ENCODE results near the gene ZNF691.
"Not testable (repeated sequence)": the region's sequence is repeated elsewhere in the genome, so short reads cannot be mapped to it uniquely, and the experiment has no call there.

The ZNF691 gene, protein sequence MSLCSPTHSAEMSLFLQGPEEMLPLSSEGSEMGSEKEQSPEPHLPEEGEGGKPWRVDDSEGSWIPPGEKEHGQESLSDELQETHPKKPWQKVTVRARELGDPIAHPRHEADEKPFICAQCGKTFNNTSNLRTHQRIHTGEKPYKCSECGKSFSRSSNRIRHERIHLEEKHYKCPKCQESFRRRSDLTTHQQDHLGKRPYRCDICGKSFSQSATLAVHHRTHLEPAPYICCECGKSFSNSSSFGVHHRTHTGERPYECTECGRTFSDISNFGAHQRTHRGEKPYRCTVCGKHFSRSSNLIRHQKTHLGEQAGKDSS
- total RNA-seq: 1.8 to 7.8 (median 4.6) reads per million in 4 donors

DNA sequence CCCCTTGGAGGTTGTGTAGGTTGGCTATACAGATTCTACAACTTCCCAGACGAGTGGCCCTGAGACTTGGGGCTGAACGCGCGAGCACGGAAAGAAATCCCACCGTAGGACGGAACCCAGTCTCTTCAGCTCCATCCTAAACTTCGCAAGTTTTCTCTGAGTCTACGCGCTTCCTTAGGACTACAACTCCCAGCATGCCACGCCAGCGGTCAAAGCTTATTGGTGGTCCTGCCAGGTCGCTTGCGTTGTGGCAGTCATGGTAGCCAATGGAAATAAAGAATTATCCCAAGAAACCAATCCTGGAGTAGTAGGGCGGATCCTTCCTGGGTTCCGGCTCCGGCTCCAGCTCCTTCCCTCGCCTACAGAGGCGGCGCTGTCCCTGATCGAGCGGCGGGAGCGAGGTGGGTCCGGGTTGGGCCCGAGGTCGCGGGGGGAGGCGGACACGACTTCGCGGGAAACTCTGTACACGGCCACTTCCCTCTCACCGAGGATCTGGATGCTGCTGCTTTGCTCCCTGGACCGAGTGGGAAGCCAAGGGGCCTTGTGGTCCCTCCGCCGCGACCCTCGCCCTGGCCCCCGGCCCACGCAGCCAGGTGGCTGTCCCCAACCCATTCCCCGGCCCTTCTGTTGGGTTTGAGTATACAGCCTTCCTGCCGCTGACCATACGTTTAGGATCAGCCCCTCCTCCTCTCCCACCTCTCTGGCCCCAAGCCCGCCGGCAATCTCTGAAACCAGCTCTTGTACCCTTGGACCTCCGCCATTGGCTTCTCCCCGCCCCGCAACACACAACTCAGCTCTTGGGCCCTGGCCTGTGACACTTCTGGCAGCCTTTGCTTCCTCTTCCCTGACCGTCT, at the start of gene ZNF691:
Gene ZNF691, plus strand, starts transcription at position 357 of the 854 bp plus-strand sequence. CDS start 3,046 bp downstream, outside the sequence.
- peak; percentile 76 to 96 (median 84) for DNase-seq

DNA sequence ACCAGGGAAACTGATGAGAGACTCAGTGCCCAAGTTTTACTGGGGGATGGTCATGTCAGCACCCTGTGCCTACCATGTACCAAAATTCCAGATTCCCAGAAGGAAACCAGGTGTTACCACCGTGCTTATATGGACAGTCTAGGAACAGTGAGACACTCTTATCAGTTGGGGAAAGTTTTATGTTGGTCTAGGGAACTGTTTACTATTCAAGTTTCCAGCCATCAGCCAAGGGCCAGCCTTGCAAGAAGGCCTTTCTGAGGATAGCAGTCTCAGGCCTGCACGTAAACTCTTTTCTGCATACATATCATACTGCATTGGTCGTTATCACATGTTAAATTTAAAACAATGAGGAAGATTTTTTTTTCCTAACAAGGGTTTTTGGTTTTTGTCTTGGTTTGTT, 49.0 kb upstream of the ZNF691 start:
- no peak for DNase-seq

DNA sequence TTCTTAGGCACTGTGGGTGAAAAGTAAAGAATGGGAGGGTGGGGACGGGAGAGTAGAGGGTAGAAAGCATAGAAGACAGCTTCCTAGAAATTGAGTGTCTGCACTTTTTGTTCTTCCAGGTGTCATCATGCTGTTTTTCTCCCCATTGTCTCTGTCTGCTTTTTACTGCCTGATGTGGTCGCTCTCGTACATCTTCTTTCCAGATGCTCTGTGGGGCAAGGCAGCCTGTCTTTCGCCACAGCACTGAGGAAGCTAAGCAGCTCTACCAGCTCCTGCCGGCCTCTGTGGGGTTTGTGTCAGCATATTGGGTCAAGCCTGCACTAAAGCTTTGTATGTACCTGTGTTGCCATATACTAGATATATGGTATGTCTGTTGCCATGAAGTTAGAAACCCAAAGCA, 48.4 kb upstream of the ZNF691 start:
- no peak for DNase-seq

DNA sequence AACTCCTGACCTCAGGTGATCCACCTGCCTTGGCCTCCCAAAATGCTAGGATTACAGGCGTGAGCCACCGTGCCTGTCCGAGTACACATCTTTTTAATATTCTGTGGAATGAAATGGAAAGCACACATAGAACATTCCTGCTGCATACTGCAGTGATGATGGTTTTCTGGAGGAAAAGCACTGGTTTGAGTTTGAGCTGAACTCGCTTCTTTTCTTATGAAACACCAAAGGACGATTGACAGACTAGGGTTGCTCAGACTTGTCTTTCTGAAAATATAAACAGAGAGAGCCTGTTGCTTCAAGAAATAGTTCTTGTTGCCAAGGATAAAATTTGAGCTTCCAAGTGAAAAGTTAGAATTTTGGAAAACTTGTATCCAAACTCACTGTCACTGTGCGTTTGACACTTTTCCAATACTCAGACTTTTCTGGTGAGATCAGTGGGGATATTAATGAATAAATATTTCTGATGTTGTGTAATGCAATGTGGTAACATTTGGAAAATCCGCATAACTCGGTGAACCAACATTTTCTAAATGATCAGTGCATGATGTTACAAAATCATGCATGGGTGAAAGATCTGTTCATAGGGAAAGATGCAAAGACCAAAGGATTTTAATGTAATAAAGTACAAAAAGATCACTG, 44.5 kb upstream of the ZNF691 start:
- no peak for DNase-seq

DNA sequence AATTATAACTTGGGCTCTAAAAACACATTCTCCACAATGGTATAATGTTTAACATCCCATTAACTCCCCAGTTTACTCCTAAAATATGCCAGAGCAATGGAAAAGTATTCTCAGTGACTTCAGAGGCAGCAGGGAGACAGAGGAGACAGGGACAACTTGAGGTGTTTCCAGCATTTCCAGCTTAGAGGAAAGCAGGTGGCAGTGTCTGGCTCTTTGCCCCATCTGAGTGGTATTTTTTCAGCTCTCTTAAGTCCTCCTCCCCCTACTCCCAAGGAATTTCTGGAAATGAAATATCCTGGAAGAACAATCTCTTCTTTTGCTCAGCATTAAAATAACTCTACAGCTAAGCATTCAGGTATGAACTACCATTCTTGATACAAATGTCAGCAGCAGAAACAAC, 40.2 kb upstream of the ZNF691 start:
- DNase-seq: no peak

DNA sequence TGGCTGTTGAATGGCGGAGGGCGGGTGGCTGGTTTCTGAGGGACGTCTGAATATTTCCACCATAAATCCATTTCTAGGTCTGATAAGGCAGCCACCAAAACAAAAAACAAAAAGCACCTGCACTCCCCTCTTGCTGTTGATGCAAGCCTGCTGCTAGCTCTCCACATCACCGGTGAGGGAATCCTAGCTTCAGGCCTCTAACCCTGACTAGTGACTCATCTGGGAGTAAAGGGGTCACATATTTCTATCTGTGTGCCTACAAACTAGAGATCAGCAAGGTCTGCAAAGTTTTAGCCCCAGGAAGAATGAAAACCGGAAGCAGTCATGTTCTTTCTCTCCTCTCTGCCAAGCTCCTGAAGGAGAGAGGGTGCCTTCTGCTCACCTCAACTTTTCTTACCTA, 39.8 kb upstream of the ZNF691 start:
- DNase-seq: no peak

DNA sequence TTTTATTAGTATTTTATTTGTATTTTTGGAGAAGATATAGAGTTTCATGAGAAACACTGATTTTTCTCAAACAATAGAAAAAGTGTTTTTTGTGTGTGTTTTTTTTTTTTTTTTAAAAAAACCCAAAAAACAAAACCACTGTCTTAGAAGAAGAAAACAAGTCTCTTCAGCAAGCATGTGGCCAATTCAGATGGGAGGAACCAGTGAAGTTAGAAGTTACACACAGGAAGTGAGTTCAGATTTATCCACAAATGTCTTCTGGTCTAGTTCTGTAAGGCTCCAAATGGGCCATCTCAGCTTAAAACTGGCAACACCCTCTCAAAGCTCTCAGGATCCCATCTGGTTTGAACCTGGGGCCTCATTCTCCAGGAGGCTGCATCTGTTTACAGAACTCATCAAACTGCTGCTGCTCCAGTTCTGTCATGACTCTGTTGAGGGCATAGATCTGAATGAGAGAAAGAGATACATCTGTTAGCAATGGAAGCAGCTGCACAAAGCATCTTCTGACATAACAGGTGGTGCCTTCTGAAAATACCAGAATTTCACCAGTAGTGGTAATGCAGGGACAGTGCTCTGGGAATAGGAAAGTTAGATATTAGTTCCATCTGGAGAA, 39.3 kb upstream of the ZNF691 start:
- no peak for DNase-seq

DNA sequence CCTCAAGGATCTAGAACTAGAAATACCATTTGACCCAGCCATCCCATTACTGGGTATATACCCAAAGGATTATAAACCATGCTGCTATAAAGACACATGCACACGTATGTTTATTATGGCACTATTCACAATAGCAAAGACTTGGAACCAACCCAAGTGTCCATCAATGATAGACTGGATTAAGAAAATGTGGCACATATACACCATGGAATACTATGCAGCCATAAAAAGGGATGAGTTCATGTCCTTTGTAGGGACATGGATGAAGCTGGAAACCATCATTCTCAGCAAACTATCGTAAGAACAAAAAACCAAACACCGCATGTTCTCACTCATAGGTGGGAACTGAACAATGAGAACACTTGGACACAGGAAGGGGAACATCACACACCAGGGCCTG, 31.6 kb upstream of the ZNF691 start:
- not testable (repeated sequence) for DNase-seq

DNA sequence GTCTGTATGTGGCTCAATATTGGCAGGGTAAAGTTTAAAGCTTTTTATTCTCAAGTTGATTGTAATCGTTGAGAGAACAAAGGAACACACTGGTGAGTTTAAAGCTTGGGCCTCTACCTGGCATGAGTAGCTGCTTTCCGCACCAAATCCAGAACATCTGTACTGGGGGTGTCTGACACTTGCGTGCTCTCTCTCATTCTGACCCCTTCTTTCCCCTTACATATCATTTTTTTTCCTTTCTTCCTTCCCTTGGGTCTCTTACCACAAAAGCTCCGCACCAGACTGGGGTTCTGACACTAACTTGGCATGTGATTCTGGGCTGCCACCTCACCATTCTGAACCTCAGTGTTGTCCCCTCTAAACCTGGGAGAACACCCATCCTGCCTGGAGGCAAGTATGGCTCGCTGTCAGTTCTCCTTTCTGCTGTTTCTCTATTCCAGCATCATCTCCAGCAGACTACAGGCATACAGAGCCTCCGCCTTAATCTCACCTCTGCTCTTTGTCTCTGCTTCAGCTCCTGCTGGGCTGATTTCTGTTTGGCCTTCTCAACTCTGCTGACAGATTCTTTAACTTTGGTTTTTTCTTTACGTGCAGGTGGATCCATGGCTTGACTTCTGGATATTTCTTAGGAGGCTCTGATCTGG, 30.4 kb upstream of the ZNF691 start:
- peak in 1 of 5 donors; percentile 2 for DNase-seq

DNA sequence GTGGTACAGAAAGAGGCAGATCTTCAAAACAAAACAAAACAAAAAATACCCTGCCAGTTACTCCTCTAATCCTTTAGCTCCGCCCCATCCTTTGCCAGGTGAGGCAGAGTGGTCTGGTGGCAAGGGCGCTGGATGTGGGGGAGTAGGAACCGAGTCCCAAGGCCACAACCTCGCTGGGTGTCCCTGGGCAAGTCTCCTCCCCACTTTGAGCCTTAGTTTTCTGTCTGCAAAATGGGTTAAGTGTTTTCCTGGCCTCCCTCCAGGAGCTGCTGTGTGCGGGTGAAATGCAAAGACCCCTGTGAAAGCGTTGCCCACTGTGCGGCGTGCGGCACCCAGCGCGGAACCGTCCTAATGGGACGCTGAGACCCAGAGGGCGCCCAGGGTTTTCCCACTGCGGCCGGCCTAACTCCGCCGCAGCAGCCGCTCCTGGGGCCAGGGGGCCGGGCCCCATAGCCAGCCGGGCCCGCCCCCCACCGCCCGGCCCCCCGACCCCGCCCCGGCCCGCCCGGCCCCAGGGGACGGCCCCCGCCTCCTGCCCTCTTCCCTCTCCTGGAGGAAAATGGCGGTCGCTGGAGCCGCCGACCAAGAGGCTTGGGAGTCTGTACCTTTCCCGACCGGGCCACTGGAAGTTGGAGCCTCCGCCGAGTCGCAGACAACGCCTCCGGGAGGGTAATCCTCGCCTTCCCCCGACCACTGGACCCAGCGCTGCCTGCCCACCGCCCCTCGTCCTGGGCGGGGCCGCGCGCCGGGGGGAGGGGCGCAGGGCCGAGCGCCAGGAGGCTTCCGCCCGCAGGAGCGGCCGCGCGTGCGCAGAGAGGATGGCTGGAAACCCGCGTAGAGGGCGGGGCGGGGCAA, 29.6 kb upstream of the ZNF691 start, which contains the start of the genes ERMAP and SVBP:
Gene ERMAP, plus strand, starts transcription at position 538 of the 855 bp plus-strand sequence. CDS start 13,327 bp downstream, outside the sequence.
Gene SVBP, minus strand, starts transcription at position 813 of the 855 bp plus-strand sequence. CDS start 853 bp downstream, outside the sequence.
- DNase-seq: peak; percentile 89 to 95 (median 90)

DNA sequence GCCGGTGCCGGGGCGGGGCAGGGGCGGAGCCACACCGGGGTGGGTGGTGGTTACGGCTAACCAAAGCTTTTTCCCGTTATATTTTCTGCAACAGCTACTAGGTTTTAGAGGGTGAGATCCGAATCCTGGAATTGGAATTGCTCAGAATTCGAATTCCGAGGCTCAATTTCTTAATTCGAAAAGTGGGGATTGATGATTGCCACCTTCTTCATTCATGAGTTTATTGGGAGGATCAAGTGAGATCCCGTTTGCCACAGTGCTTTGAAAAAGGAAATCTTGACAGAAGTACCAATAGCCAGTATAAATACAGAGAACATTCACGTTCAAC, 29.0 kb upstream of the ZNF691 start:
- DNase-seq: no peak

DNA sequence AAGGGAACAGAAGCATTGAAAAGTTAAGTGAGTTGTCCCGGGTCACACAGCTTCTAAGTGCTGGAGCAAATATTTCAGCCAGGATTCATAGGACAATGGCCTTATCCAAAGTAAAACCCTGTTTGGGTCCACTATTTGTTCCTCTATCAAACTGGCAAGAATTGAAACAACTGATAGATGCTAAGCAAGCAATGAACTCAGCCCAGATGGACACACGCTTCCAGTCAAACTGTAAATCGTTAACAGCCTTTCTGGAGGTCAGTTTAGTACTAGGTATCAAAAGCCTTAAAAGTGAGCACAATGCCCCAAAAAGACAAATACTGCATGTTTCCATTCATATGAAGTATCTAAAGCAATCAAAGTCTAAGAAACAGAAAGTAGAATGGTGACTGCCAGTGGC, 28.4 kb upstream of the ZNF691 start:
- DNase-seq: no peak

DNA sequence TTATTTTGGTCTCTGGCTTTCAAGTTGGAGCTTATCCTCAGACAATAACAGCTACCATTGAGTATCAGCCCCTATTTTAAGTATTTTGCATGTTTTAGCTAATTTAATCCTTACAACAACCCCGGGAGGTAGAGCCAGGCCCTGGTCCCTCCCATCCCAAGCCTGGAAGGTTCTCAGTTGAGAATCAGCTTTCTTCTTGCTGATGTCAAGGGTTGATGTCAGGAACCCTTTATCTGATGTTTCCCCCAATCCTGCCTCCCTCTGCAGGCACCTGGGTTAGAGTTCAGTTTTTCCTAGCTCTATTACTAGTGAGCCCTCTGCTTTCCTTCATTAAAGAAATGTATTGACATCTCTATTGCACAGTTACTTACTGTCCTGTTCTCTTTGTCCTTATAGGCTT, 25.6 kb upstream of the ZNF691 start:
- no peak for DNase-seq

DNA sequence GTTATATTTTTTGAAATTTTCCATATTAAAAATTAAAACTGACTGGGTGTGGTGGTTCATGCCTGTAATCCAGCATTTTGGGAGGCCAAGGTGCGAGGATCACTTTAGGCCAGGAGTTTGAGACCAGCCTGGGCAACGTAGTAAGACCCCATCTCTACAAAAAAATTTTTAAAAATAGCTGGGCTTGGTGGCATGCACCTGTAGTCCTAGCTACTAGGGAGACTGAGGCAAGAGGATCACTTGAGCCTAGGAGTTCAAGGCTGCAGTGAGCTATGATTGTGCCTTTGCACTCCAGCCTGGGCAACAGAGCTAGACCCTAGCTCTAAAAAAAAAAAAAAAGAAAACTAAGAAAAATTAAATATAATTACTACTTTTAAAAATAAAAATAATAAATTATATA, 24.7 kb upstream of the ZNF691 start:
- DNase-seq: no peak

DNA sequence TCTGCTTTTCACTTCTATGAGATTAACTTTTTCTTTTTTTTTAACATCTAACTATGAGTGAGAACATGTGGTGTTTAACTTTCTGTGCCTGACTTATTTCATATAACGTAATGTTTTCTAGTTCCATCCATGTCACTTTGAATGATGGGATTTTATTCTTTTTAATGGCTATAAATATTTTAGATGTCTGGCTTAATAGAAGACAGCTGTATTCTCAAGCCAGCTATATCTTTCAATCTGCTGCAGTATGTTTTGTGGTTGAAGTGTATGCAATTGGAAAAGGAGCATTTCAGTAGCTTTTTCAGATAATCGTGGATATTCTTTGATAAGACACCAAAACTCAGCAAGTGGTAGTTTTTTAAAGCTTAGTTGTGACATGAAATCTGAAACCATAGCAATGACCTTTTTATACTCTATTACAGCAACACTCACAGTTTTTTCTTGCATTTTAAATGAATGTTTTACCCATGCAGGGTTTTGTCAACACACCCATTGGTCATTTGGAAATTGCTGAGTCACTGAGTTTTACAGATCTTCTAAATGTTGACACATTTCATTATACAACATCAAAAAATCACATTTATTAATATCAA, 23.5 kb upstream of the ZNF691 start:
- DNase-seq: no peak

DNA sequence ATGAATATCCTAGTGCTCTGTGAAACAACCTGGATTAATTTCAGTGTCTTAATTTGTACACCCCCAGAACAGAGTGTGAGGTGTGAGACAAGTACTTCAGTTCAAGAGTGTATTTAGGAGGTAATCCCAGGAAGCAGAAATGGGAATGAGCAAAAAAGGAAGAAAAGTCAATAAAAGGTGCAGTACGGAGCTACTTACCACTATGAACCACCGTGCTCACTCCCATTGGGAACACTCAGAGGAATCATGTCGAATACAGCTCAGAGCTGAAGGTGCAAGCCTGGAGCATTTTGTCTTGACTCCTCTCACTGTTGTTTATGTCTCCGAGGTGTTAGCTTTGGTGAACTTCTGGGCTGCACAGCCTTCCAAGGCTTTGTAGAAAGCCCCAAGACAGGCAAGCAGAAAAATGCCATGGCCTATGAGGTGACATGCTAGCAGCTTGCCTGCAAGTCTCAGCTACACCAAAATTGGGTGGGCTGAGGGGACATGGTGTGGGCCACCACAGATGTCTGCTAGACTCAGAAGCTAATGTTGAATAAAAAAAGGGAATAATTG, 21.9 kb upstream of the ZNF691 start:
- DNase-seq: no peak

DNA sequence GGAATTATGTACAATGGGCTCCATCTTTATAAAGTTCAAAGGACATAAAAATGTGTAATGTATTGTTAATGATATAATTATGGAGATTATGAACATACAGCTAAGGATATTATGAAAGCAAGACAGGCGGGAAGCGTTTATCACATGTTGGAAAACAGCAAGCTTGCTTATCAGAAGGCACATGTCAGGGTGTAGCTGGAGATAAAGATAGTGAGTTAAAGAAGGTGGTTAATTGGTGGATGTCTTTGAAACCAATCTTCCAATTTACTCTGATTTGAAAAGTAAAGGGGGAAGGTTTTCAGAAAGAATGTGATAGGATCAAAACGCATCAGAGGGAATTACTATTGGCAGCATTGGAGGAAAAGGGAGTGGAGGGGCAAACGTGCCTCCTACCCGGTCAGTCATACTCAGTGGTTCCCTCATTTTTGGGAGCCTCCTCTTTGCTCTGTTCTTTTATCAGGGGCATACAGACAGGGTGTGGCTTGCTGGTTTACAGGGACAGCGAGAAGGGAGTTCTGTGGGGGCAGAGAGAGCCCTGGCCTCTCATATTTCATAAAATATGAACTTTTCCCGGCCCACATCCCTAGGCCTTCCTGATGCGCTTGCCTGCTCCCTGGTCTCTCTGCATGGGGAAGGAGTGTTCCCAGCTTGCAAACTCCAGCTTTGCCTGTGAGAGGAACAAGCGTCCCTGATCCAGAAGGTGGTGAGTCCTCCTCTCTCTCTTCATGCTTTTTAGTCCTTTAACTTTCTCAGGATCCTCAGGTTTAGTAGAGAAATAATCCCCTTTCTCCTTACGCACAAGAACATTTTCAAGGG, 21.2 kb upstream of the ZNF691 start:
- no peak for DNase-seq

DNA sequence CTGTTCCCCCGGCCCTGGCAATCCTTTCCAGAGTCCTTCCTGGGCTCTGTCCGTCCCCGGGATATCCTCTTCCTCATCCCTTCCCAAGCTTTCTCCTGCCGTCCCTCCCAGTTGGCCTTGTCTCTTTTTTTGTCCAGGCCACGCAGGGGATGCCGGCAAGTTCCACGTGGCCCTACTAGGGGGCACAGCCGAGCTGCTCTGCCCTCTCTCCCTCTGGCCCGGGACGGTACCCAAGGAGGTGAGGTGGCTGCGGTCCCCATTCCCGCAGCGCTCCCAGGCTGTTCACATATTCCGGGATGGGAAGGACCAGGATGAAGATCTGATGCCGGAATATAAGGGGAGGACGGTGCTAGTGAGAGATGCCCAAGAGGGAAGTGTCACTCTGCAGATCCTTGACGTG, 15.8 kb upstream of the ZNF691 start:
- DNase-seq: no peak

DNA sequence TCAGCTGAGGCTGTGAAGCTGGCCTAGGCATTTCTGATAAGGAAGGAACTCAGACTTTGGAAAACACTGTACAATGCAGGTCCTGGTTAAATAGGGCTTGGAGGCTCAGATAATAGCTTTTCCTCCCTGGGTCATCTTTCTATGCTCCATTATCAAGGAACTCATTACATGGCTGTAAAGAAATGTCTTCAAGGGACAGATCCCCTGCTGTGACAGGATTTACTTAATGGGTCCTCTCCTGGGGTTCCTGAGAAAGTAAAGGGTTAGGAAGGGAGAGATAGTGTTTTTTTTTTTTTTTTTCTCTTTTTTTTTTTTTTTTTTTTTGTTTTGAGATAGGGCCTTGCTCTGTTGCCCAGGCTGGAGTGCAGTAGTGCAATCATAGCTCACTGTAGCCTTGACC, 15.1 kb upstream of the ZNF691 start:
- DNase-seq: no peak
